Activated CD8-positive, alpha-beta T cell treated with anti-CD3 and anti-CD28 coated beads, Interleukin-2, amount 10 ng/mL, durations not matched to agents 7 days and 5 days (primary cell): Measurements from ENCODE around the gene MAPK4. TPM values are rescaled to one million over a fixed set of nuclear protein-coding genes. Genes with fewer than 3 reads are reported as not detected.

Experiments
- ATAC-seq: fragments of 150-1000 bp; cut with Tn5 transposase; one replicate; pipeline ENCODE4 v1.10.0; 2021; ENCODE audit warnings: moderate library complexity
- CTCF ChIA-PET: fragments of 350-600 bp; sonication (Branson Sonifier 250); formaldehyde crosslinking; loops from one replicate; lab custom pipeline; 2021; ENCODE audit warnings: antibody characterized with exemption; lab: Charles Lee
- POLR2A ChIA-PET: fragments of 350-600 bp; sonication (Branson Sonifier 250); formaldehyde crosslinking; loops from one replicate; lab custom pipeline; 2021; ENCODE audit warnings: antibody characterized with exemption; lab: Charles Lee
- DNase-seq: peaks from one replicate; pipeline ENCODE4 v3.0.0-alpha.2; 2020
- H3K27ac Mint-ChIP-seq: one replicate; pipeline ENCODE4 v1.8.0; 2021; ENCODE audit warnings: mild to moderate bottlenecking, mixed read lengths
- H3K27me3 Mint-ChIP-seq: one replicate; pipeline ENCODE4 v1.8.0; 2021; ENCODE audit warnings: low read depth, mixed read lengths
- H3K36me3 Mint-ChIP-seq: one replicate; pipeline ENCODE4 v1.8.0; 2021; ENCODE audit warnings: low read depth, mixed read lengths
- H3K4me1 Mint-ChIP-seq: one replicate; pipeline ENCODE4 v1.8.0; 2021; ENCODE audit warnings: low read depth, mixed read lengths
- H3K4me3 Mint-ChIP-seq: one replicate; pipeline ENCODE4 v1.8.0; 2021; ENCODE audit warnings: mild to moderate bottlenecking, mixed read lengths
- H3K9me3 Mint-ChIP-seq: one replicate; pipeline ENCODE4 v1.8.0; 2022; ENCODE audit warnings: mixed read lengths; ENCODE audit not compliant: insufficient read depth
- total RNA-seq, 2 experiments: library from RNA; stranded (reverse); gene quantifications; one replicate each; pipeline ENCODE4 v1.2.3, GENCODE V29; 2021

MAPK4 gene
- total RNA-seq, 2 experiments from 2014 or later, result not detected

GRCh38 chr18:50679656-50680055 lies 119.8 kb downstream of the MAPK4 start:
- Mint-ChIP-seq H3K4me1 (no peaks in the 10 kb centered on the region), H3K9me3 (no peaks in the 10 kb centered on the region), H3K27ac (no peak overlapping the region), H3K4me3 (no peak overlapping the region), H3K27me3 (peaks cover 5% of the 10 kb centered on the region), H3K36me3 (no peaks in the 10 kb centered on the region)
- no peak for ATAC-seq
- ChIA-PET POLR2A (no interaction called here), CTCF (no interaction called here)
- DNase-seq, result no peak

- no peak overlapping the region for H3K4me3 Mint-ChIP-seq
- H3K4me1 Mint-ChIP-seq, result no peaks in the 10 kb centered on the region
- H3K9me3 Mint-ChIP-seq, result no peaks in the 10 kb centered on the region
- ChIA-PET POLR2A (no interaction called here), CTCF (no interaction called here)
- no peak overlapping the region for H3K27ac Mint-ChIP-seq
- peaks cover 5% of the 10 kb centered on the region for H3K27me3 Mint-ChIP-seq
- no peaks in the 10 kb centered on the region for H3K36me3 Mint-ChIP-seq
- ATAC-seq (no peak), DNase-seq (no peak)
These were observed 121.1 kb downstream of the MAPK4 start for GRCh38 chr18:50680966-50681365.

- DNase-seq, result no peak
- ChIA-PET POLR2A (no interaction called here), CTCF (no interaction called here)
- no peak overlapping the region for H3K4me3 Mint-ChIP-seq
- no peaks in the 10 kb centered on the region for H3K36me3 Mint-ChIP-seq
- no peaks in the 10 kb centered on the region for H3K4me1 Mint-ChIP-seq
- H3K9me3 Mint-ChIP-seq, result no peaks in the 10 kb centered on the region
- H3K27ac Mint-ChIP-seq, result no peak overlapping the region
- ATAC-seq, result no peak
- peaks cover 5% of the 10 kb centered on the region for H3K27me3 Mint-ChIP-seq
These were observed 123.0 kb downstream of the MAPK4 start for GRCh38 chr18:50682852-50683251.

GRCh38 chr18:50686409-50686808 lies 126.5 kb downstream of the MAPK4 start:
- H3K27me3 Mint-ChIP-seq, result peaks cover 5% of the 10 kb centered on the region
- H3K36me3 Mint-ChIP-seq, result no peaks in the 10 kb centered on the region
- ChIA-PET POLR2A (no interaction called here), CTCF (no interaction called here)
- no peak for ATAC-seq
- no peak overlapping the region for H3K4me3 Mint-ChIP-seq
- H3K27ac Mint-ChIP-seq, result no peak overlapping the region
- no peaks in the 10 kb centered on the region for H3K4me1 Mint-ChIP-seq
- no peak for DNase-seq
- no peaks in the 10 kb centered on the region for H3K9me3 Mint-ChIP-seq

GRCh38 chr18:50687491-50687890 lies 127.6 kb downstream of the MAPK4 start:
- Mint-ChIP-seq H3K27me3 (peaks cover 3% of the 10 kb centered on the region), H3K36me3 (no peaks in the 10 kb centered on the region), H3K9me3 (no peaks in the 10 kb centered on the region), H3K27ac (no peak overlapping the region), H3K4me3 (no peak overlapping the region), H3K4me1 (no peaks in the 10 kb centered on the region)
- DNase-seq (no peak), ATAC-seq (no peak)
- CTCF ChIA-PET, result no interaction called here
- POLR2A ChIA-PET, result no interaction called here

- ATAC-seq, result no peak
- no peak for DNase-seq
- Mint-ChIP-seq H3K27ac (no peak overlapping the region), H3K27me3 (no peaks in the 10 kb centered on the region), H3K4me1 (no peaks in the 10 kb centered on the region), H3K9me3 (no peaks in the 10 kb centered on the region), H3K36me3 (no peaks in the 10 kb centered on the region), H3K4me3 (no peak overlapping the region)
- ChIA-PET CTCF (no interaction called here), POLR2A (no interaction called here)
These were observed 129.7 kb downstream of the MAPK4 start for GRCh38 chr18:50689578-50689977.

GRCh38 chr18:50694147-50694546 lies 134.3 kb downstream of the MAPK4 start:
- H3K36me3 Mint-ChIP-seq, result no peaks in the 10 kb centered on the region
- POLR2A ChIA-PET, result no interaction called here
- no peaks in the 10 kb centered on the region for H3K4me1 Mint-ChIP-seq
- CTCF ChIA-PET, result no interaction called here
- no peak overlapping the region for H3K4me3 Mint-ChIP-seq
- H3K9me3 Mint-ChIP-seq, result no peaks in the 10 kb centered on the region
- H3K27me3 Mint-ChIP-seq, result no peaks in the 10 kb centered on the region
- no peak overlapping the region for H3K27ac Mint-ChIP-seq
- ATAC-seq, result no peak
- DNase-seq, result no peak

- DNase-seq (no peak), ATAC-seq (no peak)
- Mint-ChIP-seq H3K27me3 (no peaks in the 10 kb centered on the region), H3K9me3 (no peaks in the 10 kb centered on the region), H3K4me3 (no peak overlapping the region), H3K4me1 (no peaks in the 10 kb centered on the region), H3K36me3 (no peaks in the 10 kb centered on the region), H3K27ac (no peak overlapping the region)
- CTCF ChIA-PET, result no interaction called here
- POLR2A ChIA-PET, result interaction anchor here (0.8 kb wide), 1 partner anchor 548 kb away, joined by 3 read pairs; no protein-coding TSS in a partner anchor
These were observed 135.7 kb downstream of the MAPK4 start for GRCh38 chr18:50695431-50696176.

GRCh38 chr18:50696436-50696835 lies 136.5 kb downstream of the MAPK4 start:
- Mint-ChIP-seq H3K27me3 (no peaks in the 10 kb centered on the region), H3K36me3 (no peaks in the 10 kb centered on the region), H3K27ac (no peak overlapping the region), H3K9me3 (no peaks in the 10 kb centered on the region), H3K4me3 (no peak overlapping the region), H3K4me1 (no peaks in the 10 kb centered on the region)
- ChIA-PET POLR2A (no interaction called here), CTCF (no interaction called here)
- DNase-seq (no peak), ATAC-seq (no peak)

- H3K27ac Mint-ChIP-seq, result no peak overlapping the region
- H3K4me3 Mint-ChIP-seq, result no peak overlapping the region
- ChIA-PET CTCF (no interaction called here), POLR2A (no interaction called here)
- no peaks in the 10 kb centered on the region for H3K4me1 Mint-ChIP-seq
- no peaks in the 10 kb centered on the region for H3K9me3 Mint-ChIP-seq
- no peaks in the 10 kb centered on the region for H3K27me3 Mint-ChIP-seq
- H3K36me3 Mint-ChIP-seq, result no peaks in the 10 kb centered on the region
- no peak for DNase-seq
- no peak for ATAC-seq
These were observed 137.0 kb downstream of the MAPK4 start for GRCh38 chr18:50696929-50697328.

GRCh38 chr18:50697509-50697908 lies 137.6 kb downstream of the MAPK4 start:
- Mint-ChIP-seq H3K36me3 (no peaks in the 10 kb centered on the region), H3K4me1 (no peaks in the 10 kb centered on the region), H3K9me3 (no peaks in the 10 kb centered on the region), H3K27me3 (no peaks in the 10 kb centered on the region), H3K27ac (no peak overlapping the region), H3K4me3 (no peak overlapping the region)
- no peak for ATAC-seq
- no peak for DNase-seq
- CTCF ChIA-PET, result no interaction called here
- POLR2A ChIA-PET, result no interaction called here

- no peaks in the 10 kb centered on the region for H3K4me1 Mint-ChIP-seq
- H3K27me3 Mint-ChIP-seq, result no peaks in the 10 kb centered on the region
- ATAC-seq (no peak), DNase-seq (no peak)
- ChIA-PET POLR2A (interaction anchor here (0.5 kb wide), 1 partner anchor 88 kb away, joined by 4 read pairs; no protein-coding TSS in a partner anchor), CTCF (no interaction called here)
- no peaks in the 10 kb centered on the region for H3K36me3 Mint-ChIP-seq
- no peaks in the 10 kb centered on the region for H3K9me3 Mint-ChIP-seq
- H3K4me3 Mint-ChIP-seq, result no peak overlapping the region
- H3K27ac Mint-ChIP-seq, result no peak overlapping the region
These were observed 140.6 kb downstream of the MAPK4 start for GRCh38 chr18:50700245-50701165.
